Astrocyte of the spinal cord (primary cell): Measurements from ENCODE around the gene CACNA1D.

Source experiments
- DNase-seq: peaks from one replicate; pipeline ENCODE4 v3.0.0; 2011; ENCODE audit warnings: low read depth, low spot score
- H3K4me3 ChIP-seq: 2 replicates; pipeline ENCODE4 v1.5.1; 2011; ENCODE audit warnings: low read depth, mild to moderate bottlenecking, low read length, moderate library complexity
- in situ Hi-C: cut with HindIII; loops from 2 replicates; pipeline ENCODE4 v1.10.0; 2017; ENCODE audit warnings: low sequenced_read_pairs
- TF ChIP-seq, protein P1 (sequence below): IDR thresholded peaks from 2 replicates; pipeline ENCODE4 v1.5.1; 2012; ENCODE audit warnings: low read depth, mild to moderate bottlenecking, low read length, inconsistent platforms

Gene CACNA1D

DNA sequence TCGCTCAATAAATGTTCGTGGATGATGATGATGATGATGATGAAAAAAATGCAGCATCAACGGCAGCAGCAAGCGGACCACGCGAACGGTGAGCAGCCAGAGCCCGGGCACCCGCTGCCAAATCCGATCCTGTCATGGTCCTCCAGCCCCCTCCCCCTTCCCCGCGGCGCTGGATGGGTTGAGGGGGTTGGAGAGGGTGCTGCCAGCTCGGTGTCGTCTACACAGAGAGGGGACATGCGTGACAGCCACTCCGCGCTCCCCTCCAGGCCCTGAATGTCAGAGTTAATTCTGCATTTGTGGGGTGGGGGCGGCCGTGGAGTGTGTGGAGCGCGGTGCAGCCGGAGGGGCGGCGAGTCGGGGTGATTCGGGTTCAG is 722 bp downstream of the CACNA1D start:
- TF ChIP-seq, protein P1, sequence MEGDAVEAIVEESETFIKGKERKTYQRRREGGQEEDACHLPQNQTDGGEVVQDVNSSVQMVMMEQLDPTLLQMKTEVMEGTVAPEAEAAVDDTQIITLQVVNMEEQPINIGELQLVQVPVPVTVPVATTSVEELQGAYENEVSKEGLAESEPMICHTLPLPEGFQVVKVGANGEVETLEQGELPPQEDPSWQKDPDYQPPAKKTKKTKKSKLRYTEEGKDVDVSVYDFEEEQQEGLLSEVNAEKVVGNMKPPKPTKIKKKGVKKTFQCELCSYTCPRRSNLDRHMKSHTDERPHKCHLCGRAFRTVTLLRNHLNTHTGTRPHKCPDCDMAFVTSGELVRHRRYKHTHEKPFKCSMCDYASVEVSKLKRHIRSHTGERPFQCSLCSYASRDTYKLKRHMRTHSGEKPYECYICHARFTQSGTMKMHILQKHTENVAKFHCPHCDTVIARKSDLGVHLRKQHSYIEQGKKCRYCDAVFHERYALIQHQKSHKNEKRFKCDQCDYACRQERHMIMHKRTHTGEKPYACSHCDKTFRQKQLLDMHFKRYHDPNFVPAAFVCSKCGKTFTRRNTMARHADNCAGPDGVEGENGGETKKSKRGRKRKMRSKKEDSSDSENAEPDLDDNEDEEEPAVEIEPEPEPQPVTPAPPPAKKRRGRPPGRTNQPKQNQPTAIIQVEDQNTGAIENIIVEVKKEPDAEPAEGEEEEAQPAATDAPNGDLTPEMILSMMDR, result no peak
- no peak overlapping the region for H3K4me3 ChIP-seq

GRCh38 chr3:53495520-53496391 is 1.3 kb downstream of the CACNA1D start:
- in situ Hi-C loops, result no loop called here
- TF ChIP-seq, protein P1, result no peak
- no peak for DNase-seq
- no peak overlapping the region for H3K4me3 ChIP-seq

More for the DNA sequence above, 722 bp downstream of the CACNA1D start:
- no peak for DNase-seq
- in situ Hi-C loops, result no loop called here

GRCh38 chr3:53496392-53496670 is 1.9 kb downstream of the CACNA1D start:
- in situ Hi-C loops, result no loop called here
- TF ChIP-seq, protein P1, result no peak
- no peak for DNase-seq
- no peak overlapping the region for H3K4me3 ChIP-seq

DNA sequence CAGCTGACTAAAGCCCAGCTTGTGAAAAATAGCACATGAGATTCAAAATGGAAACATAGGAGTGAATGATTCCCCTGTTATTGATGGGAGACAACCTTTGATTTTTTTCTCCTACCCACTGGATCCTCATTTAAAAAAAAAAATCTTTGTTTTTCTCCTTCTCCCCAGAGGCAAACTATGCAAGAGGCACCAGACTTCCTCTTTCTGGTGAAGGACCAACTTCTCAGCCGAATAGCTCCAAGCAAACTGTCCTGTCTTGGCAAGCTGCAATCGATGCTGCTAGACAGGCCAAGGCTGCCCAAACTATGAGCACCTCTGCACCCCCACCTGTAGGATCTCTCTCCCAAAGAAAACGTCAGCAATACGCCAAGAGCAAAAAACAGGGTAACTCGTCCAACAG is 2.6 kb downstream of the CACNA1D start:
- DNase-seq, result no peak
- in situ Hi-C loops, result no loop called here
- TF ChIP-seq, protein P1, result no peak
- H3K4me3 ChIP-seq, result no peak overlapping the region

GRCh38 chr3:53498806-53499641 is 4.6 kb downstream of the CACNA1D start:
- in situ Hi-C loops, result no loop called here
- no peak for DNase-seq
- TF ChIP-seq, protein P1, result no peak
- no peak overlapping the region for H3K4me3 ChIP-seq

DNA sequence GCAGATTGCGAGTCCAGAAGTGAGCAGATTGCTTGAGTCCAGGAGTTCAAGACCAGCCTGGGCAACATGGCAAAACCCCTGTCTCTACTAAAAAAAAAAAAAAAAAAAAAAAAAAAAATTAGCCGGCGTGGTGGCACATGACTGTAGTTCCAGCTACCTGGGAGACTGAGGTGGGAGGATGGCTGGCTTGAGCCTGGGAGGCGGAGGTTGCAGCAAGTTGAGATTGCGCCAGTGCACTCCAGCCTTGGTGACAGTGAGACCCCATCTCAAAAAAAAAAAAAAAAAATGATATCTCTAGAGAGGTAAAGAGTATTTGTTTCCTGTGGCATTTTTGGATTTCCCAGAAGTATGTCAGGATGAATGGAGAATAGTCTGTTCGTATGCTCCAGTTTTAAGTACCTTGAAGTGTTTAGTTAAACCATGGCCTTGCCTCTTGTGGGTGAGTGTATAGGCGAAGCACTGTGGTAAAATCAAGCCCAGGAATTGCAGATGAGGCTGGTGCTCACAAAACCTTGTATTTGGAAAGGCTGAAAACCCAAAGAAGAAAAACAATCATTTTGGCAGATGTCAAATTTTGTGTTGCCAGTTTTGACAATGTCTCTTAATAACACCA is 5.9 kb downstream of the CACNA1D start:
- TF ChIP-seq, protein P1, result no peak
- DNase-seq, result no peak
- H3K4me3 ChIP-seq, result no peak overlapping the region
- in situ Hi-C loops, result no loop called here
